GM12891 (cell line): ENCODE measurements around the gene PRR18.

Experiments
- POLR2A ChIP-seq: IDR thresholded peaks from 2 replicates; pipeline ENCODE4 v1.6.1; 2011; ENCODE audit warnings: low read depth, low read length, control low read depth
- POU2F2 ChIP-seq: IDR thresholded peaks from 2 replicates; pipeline ENCODE4 v1.6.1; 2011; ENCODE audit warnings: low read depth, mild to moderate bottlenecking, control low read depth, low read length, moderate library complexity

- TF ChIP-seq POLR2A (no peak), POU2F2 (no peak)
Measured at GRCh38 chr6:166348305-166348949, 40.2 kb upstream of the PRR18 start.
